ENCODE results near the gene POLR2L.

DNA sequence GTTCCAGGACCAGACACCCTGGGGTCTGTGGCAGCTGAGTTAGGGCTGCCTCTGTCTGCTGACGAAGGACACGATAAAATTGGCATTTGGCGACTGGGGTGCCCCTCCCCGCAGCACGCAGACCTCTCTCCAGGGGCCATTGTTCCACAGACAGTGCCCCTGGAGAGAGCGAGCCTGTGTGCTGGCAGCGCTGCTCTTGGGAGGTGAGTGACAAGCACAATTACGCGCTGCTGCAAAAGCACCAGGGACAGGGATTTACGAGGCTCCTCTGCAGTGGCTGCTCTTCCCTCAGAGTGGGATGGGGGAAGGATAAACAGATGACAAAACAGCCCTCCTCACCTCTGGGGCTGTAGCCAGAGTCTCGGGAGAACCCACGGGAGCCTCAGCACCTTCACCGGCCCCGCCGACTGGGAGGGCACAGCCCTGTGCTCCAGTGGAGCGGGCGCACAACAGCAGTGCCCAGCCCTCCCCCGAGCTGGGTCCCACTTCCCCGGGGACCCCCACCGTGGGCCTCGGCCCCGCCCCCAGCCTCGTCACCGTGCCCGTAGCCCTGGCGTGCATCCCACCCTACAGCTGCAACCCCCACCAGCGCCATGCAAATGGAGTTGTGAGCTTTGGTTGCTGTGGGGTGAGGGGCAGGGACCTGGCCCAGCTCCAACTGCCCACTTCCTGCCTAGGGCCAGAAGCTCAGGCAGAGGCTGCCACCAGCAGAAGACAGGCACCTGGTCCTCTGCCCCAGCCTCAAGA is 48.6 kb upstream of the POLR2L start:
- TF ChIP-seq EP300 (IDR thresholded peaks at IDR 0.05), result no peak
- TF ChIP-seq, protein P1, sequence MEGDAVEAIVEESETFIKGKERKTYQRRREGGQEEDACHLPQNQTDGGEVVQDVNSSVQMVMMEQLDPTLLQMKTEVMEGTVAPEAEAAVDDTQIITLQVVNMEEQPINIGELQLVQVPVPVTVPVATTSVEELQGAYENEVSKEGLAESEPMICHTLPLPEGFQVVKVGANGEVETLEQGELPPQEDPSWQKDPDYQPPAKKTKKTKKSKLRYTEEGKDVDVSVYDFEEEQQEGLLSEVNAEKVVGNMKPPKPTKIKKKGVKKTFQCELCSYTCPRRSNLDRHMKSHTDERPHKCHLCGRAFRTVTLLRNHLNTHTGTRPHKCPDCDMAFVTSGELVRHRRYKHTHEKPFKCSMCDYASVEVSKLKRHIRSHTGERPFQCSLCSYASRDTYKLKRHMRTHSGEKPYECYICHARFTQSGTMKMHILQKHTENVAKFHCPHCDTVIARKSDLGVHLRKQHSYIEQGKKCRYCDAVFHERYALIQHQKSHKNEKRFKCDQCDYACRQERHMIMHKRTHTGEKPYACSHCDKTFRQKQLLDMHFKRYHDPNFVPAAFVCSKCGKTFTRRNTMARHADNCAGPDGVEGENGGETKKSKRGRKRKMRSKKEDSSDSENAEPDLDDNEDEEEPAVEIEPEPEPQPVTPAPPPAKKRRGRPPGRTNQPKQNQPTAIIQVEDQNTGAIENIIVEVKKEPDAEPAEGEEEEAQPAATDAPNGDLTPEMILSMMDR (IDR thresholded peaks at IDR 0.05), result no peak
- TF ChIP-seq POLR2A (IDR thresholded peaks at IDR 0.05), result no peak
